Erythroblast (primary cell): Measurements from ENCODE around the gene MBP.

Experiments
- GATA1 ChIP-seq: IDR thresholded peaks from 2 replicates; pipeline ENCODE4 v1.6.1; 2011; ENCODE audit warnings: low read depth, mild to moderate bottlenecking, control low read depth, low read length, moderate library complexity
- POLR2A ChIP-seq: IDR thresholded peaks from 2 replicates; pipeline ENCODE4 v1.6.1; 2011; ENCODE audit warnings: mild to moderate bottlenecking, low read length

- TF ChIP-seq POLR2A (no peak), GATA1 (no peak)
Measured at GRCh38 chr18:76973520-76974266, 158.9 kb downstream of the MBP start.
